Posterior vena cava (tissue), 2 donors: ENCODE results near the gene L3MBTL4. TPM values are rescaled to one million over a fixed set of nuclear protein-coding genes. Genes with fewer than 3 reads are reported as not detected.

Experiments
- DNase-seq: peaks from one replicate; pipeline ENCODE4 v3.0.0-alpha.2; 2020; ENCODE audit warnings: low spot score
- intact Hi-C, 2 donors: fragments of 100-400 bp; cut with DNase I; formaldehyde crosslinking; loops; one replicate each; pipeline versions ENCODE4 v1.14.1 to v1.14.2; 2022 to 2023
- total RNA-seq, 2 donors: library from RNA; stranded (reverse); fragmentation: NEBNext Ultra II Directional; extraction: Animal tissue kit (Norgen Biotek cat#: 25700); gene quantifications; one replicate each; pipeline ENCODE4 v1.2.1, GENCODE V29; 2021
- donor health status: DM: yes; HTN: yes; CAD: no.
- donor health status: DM: yes; HTN: yes; CAD: no.

The L3MBTL4 gene
- total RNA-seq, 2 donors from 2014 or later = 10.5 to 17.6 TPM

GRCh38 chr18:6370886-6371635 is 43.6 kb downstream of the L3MBTL4 start:
- intact Hi-C loops = no loop called here
- DNase-seq = no peak

- no peak for DNase-seq
- intact Hi-C loops = no loop called here
Measured at GRCh38 chr18:6370410-6370809, 44.3 kb downstream of the L3MBTL4 start.

GRCh38 chr18:6368017-6368416 is 46.7 kb downstream of the L3MBTL4 start:
- intact Hi-C loops = no loop called here
- DNase-seq = no peak

- intact Hi-C loops = no loop called here
- no peak for DNase-seq
Measured at GRCh38 chr18:6367208-6367607, 47.5 kb downstream of the L3MBTL4 start.

GRCh38 chr18:6366776-6367175 is 47.9 kb downstream of the L3MBTL4 start:
- DNase-seq = no peak

GRCh38 chr18:6365385-6365784 is 49.3 kb downstream of the L3MBTL4 start:
- intact Hi-C loops = no loop called here
- DNase-seq = no peak

More at GRCh38 chr18:6366776-6367175, 47.9 kb downstream of the L3MBTL4 start:
- intact Hi-C loops = no loop called here

- no peak for DNase-seq
- intact Hi-C loops = no loop called here
Measured at GRCh38 chr18:6363216-6363615, 51.5 kb downstream of the L3MBTL4 start.

GRCh38 chr18:6362559-6363129 is 52.1 kb downstream of the L3MBTL4 start:
- intact Hi-C loops = no loop called here
- no peak for DNase-seq

GRCh38 chr18:6357668-6358067 is 57.0 kb downstream of the L3MBTL4 start:
- intact Hi-C loops = no loop called here
- no peak for DNase-seq

- no peak for DNase-seq
- intact Hi-C loops = no loop called here
Measured at GRCh38 chr18:6355789-6356589, 58.7 kb downstream of the L3MBTL4 start.

- intact Hi-C loops = no loop called here
- no peak for DNase-seq
Measured at GRCh38 chr18:6352275-6352674, 62.4 kb downstream of the L3MBTL4 start.

- DNase-seq = no peak
- intact Hi-C loops = no loop called here
Measured at GRCh38 chr18:6342990-6343389, 71.7 kb downstream of the L3MBTL4 start.

GRCh38 chr18:6341709-6342108 is 73.0 kb downstream of the L3MBTL4 start:
- no peak for DNase-seq
- intact Hi-C loops = no loop called here

- DNase-seq = no peak
- intact Hi-C loops = no loop called here
Measured at GRCh38 chr18:6341303-6341702, 73.4 kb downstream of the L3MBTL4 start.

GRCh38 chr18:6340121-6340520 is 74.6 kb downstream of the L3MBTL4 start:
- intact Hi-C loops = no loop called here
- no peak for DNase-seq

- intact Hi-C loops = no loop called here
- DNase-seq = no peak
Measured at GRCh38 chr18:6336239-6336638, 78.5 kb downstream of the L3MBTL4 start.

GRCh38 chr18:6333981-6334380 is 80.7 kb downstream of the L3MBTL4 start:
- intact Hi-C loops = no loop called here
- no peak for DNase-seq

GRCh38 chr18:6331872-6332271 is 82.8 kb downstream of the L3MBTL4 start:
- no peak for DNase-seq
- intact Hi-C loops = no loop called here

- intact Hi-C loops = no loop called here
Measured at GRCh38 chr18:6330786-6331185, 83.9 kb downstream of the L3MBTL4 start.

GRCh38 chr18:6328621-6329010 is 86.1 kb downstream of the L3MBTL4 start:
- DNase-seq = no peak
- intact Hi-C loops = no loop called here

More at GRCh38 chr18:6330786-6331185, 83.9 kb downstream of the L3MBTL4 start:
- no peak for DNase-seq
